GM18519 (cell line): Measurements from ENCODE around the gene EPHA6.
"Not testable (repeated sequence)": the region's sequence is repeated elsewhere in the genome, so short reads cannot be mapped to it uniquely, and the experiment has no call there.

Experiments
- ATAC-seq: cut with Tn5 transposase; IDR thresholded peaks from one replicate; pipeline ENCODE4 v1.9.1; 2021; ENCODE audit warnings: mild to moderate bottlenecking, moderate library complexity; ENCODE audit not compliant: unreplicated experiment, low FRiP score

Gene EPHA6

DNA sequence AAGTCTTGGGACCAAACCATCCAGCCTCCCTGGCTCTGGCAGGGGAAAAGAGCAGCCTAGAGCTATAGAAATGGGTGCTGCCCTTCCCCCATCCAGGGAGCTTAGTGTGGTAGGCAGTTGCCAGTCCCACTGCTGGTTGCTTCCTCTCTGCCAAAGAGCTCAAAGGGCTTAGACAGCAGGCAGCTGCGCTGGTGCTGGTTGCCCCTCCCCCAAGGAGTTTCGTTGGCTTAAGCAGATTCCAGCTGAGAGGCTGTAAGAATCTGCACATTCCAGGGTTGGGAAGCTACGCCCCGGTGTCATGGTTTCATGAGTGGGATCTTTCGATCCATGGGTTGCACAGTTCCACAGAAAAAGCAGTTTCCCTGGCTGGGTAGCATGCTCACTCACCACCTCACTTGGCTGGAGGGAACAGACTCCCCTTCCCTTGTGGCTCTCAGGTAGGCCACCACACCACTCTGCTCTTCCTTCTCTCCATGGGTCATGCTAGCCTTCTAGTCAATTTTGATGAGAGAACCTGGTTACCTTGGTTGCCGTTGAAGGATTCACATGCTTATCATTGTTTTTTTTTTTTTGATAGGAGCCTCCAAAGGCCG lies 195.1 kb downstream of the EPHA6 start:
- no peak for ATAC-seq

DNA sequence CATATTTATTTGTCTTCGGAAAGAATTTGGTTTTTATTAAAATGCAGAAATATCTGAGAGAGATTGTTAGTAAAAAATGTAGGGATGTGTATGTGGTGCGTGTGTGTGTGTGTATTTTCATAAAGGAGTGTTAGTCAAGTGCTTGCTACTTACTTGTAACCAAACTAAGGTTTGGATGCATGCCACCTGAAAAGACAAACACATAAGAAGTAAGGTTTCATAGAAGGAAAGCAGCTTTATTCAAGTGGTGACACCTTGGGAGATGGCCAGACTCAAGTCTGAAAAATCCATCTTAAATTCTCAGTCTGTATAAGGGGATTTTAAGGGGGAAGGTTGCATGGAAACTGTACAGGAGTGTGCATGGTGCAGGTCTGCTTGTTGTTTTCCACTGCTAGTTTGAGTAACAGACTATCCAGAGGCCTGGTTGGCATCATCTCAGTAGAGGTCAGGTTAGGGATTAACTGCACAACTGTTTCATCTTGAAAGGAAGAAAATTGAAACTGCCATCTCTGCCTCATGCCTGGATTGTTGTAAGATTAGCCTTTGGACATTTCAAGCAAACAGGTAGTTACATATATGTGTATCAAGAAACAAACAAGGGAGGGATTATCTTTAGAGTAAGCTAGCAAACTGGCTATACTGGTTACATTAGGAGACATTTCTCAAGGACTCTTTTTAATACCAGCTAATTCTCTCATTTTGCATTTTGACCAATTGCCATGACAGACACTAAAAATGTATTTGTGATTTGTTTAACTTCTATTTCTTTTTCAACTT lies 196.7 kb downstream of the EPHA6 start:
- ATAC-seq, result no peak

DNA sequence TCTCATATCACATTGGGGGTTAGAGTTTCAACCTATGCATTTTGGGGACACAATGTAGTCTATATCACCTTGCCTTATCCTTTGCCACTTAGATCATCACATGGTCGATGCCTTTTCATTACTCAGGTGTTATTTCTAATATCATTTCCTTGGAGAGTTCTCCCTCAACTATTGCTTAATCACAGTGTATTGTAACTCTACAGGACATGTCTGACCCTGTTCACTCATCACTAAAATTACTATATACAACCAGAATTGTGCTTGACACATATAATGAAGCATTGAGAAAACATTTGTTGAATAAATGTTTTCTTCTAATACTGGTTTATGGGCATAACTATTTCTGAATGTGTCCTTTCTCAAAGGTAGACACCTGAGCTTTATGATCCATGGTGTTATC lies 207.4 kb downstream of the EPHA6 start:
- no peak for ATAC-seq

DNA sequence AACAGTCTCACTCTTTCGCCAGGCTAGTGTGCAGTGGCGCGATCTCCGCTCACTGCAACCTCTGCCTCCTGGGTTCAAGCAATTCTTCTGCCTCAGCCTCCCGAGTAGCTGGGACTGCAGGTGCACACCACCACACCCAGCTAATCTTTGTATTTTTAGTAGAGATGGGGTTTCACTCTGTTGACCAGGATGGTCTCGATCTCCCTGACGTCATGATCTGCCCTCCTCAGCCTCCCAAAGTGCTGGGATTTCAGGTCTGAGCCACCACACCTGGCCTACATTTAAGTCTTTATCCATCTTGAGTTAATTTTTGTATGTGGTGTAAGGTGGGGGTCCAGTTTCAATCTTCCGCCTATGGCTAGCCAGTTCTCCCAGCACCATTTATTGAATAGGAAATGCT lies 211.2 kb downstream of the EPHA6 start:
- ATAC-seq, result not testable (repeated sequence)

DNA sequence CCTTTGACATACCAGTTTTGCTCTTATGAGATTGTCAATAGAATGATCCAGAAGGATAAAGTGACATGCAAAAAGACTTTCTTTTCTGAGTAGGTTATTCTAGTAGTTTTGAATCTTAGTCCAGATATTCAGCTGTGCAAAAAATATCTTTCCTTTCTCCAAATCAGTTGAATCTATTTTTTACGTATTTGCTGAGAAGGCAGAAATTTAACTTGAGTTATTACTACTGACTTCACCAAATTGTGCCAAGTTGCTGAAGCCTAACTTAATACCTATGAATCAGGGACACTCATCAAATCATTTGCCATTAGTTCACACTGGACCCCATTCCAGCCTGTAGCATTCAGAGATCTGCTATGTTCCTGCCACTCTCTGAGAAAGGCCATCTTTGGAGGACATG lies 215.6 kb downstream of the EPHA6 start:
- ATAC-seq, result no peak

DNA sequence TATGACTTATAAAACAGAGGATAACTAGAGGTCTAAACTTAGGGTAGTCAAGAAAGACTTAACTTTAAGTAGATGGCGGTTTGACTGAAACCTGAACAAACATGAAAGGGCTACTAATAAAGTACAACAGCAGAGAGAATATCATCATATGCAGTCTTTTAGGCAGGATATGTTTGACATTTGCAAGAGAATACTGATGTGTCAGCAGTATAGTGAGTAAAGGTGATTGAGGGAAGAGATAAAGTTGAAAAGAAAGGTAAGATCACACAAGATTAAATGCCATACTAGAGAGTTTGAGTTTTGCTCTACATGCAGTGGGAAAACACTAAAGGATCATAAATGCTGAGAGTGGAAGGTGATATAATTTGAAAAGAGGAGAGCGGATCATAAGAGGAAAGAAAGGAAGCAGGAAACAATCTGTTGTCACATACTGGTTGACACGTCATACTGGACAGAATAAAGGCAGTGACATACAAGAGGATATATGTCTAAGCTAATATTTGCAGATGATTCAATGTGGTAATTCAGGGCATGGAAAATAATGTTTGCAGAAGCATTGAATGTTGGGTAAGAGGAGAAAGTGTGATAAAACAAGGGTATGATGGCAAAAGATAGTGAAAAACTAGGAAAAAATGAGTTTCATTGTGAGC lies 223.0 kb downstream of the EPHA6 start:
- no peak for ATAC-seq

DNA sequence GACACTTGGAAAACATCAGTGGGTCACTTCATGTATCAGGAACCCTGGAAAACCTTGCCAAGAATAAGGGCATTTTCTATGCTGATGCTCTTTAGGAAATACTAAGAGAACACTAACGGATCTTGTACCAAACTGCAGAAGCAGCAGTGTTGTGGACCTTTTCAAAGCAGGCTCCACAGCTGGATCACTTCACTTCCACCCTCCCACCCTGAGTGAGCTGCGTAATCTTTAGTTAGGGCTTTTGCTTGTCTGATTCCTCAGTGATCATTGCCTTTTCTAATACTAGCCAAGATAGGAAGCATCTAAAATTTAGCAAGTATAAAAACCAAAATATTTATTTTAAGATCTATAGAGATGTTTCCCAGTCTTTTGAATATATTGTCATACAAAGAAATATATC lies 229.0 kb downstream of the EPHA6 start:
- no peak for ATAC-seq

DNA sequence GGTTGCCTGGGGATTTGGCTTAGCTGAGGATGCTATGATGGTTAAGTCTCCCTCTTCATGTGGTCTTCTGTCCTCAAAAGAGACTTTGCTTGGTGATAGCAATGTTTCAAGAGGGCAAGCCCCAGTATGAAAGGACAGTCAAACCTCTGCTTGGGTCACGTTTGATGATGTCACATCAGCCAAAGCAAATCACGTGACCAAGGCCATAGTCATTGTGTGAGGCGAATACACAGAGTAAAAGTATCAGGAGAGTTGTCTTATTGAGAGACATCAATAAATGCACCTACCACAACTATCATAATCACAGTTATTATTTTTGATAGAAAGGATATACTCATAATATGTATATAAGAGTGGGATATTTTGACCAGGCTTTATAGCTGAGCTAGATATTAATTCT lies 243.0 kb downstream of the EPHA6 start:
- ATAC-seq, result no peak

DNA sequence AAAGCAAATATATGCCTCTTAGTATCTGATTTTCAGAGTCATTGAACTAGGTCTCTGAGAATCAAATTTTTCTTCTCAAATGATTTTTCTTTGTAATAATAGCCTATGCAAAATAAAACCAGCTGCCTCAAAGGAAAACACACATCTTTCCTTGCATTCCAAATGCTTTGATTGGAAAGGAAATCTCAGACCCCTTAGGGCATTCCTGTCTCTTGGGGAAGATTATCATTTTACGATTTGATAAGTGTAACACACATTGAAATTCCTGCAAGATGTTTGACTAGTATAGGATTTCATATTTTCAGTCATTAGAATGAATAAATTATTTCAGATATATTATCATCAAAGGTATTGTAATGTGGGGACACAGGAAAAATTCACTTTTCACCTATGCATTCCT lies 244.8 kb downstream of the EPHA6 start:
- no peak for ATAC-seq

DNA sequence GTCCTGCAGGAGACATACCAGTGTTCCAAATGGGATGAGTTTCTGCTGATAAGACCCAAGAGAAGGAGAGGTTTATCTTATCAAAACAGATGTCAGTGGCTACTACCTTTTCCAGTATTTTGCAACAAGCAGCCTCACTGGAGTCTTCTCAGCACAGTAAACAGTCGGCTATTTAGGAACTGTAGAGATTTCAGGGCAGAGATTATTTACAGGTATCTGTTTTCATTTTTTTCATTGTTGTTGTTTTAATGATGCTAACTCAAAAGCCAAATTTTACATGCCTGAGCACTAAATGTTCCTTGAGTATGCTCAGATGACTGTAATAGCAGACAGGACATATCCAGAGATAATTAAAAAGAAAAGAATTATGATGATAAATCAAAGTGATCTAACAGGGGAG lies 252.1 kb downstream of the EPHA6 start:
- ATAC-seq, result no peak

DNA sequence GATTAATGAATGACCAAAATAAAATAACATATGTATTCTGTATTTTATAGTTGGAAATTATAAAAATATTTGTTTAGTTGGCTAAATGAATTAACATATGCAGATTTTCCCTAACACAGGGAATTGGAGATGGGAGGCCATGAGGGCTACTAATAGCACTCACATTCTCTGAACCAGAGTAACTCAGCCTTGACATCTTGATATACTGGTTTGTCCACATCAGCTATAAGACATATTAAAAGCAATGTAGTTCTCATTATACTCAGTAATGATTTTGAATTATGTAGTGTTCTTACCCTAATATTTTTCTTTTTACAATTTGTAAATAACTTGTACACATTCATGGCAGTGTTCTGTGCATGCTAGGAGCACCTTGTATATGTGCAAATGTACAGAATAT lies 255.9 kb downstream of the EPHA6 start:
- no peak for ATAC-seq

DNA sequence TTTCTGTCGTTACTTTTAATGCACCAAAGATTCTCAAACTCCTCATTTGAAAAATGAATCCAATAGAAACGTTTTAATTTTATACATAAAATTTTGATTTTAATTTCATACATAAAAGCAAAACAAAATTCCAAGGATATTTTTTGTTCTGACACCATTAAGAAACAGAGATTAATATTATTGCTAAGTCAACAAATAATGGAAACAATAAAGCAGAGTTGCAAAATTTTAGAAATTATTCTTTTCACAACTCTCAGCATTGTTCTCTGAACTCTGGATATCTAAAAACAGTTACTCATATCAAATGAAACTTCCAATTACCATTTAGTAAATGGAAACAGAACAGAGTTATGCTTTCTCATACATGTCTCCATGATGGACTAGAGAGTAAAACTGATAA lies 260.2 kb downstream of the EPHA6 start:
- no peak for ATAC-seq

DNA sequence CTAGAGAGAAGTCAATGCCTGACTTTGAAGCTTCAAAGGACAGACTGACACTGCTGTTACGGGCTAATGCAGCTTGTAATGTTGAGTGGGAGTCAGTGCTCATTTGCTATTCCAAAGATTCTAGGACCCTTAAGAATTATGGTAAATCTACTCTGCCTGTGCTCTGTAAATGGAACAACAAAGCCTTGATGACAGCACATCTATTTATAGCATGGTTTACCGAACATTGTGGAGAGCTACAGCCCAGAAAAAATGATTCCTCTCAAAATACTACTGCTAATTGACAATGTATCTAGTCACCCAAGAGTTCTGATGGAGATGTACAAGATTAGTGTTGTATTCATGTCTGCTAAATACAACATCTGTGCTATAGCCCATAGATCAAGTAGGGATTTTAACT lies 262.3 kb downstream of the EPHA6 start:
- ATAC-seq, result no peak

DNA sequence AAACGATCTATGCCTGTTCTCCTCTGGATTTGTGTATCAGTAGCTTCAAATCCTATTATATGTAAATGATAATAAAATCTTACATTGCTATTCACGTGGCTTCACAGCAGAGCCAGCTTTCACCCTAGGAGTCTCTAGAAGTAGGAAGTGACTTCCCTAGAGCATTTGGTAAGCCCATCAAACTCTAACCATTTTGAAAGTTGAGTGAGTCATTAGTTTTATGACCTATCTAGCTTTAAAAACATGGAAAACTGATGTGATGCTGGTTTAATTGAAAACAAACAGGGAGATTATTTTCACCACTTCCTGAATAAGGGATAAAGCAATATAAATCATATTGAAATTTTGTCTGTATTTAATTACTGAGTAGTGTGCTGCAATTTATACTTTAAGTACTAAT lies 275.2 kb downstream of the EPHA6 start:
- ATAC-seq, result no peak

DNA sequence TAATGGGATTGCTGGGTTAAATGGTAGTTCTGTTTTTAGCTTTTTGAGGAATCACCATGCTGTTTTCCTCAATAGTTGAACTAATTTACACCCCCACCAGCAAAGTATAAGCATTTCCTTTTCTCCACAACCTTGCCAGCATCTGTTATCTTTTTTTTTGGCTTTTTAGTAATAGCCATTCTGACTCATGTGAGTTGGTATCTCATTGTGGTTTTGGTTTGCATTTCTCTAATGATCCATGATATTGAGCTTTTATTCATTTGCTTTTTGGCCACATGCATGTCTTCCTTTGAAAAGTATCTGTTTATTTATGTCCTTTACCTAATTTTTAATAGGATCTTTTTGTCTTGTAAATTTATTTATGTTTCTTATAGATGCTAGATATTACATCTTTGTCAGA lies 288.2 kb downstream of the EPHA6 start:
- no peak for ATAC-seq

DNA sequence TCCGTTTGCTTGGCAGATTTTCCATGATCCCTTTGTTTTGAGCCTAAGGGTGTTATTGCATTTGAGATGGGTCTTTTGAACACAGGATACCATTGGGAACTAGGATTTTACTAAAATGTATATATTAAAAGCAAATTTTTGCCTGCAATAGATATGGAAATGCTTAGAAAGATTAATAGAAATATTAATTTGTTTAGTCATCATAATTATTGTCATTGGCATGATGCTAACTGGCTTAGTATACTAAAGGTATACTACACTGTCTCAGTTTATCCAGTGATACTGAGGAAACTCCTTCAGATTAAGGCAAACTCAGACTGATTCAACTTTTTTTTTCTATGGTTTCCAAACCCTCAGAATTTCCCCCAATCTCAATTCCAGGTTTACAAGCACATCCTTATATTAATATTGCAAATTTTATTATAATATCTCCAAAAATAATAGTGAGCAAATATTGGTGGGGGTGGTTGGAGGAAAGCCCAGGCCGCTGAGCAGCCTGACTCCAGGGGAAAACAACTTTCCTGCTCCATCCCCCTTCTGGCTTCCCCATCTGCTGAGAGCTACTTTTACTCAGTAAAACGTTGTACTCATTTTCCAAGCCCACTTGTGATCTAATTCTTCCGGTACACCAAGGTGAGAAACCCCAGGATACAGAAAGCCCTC lies 291.7 kb downstream of the EPHA6 start:
- ATAC-seq, result no peak

DNA sequence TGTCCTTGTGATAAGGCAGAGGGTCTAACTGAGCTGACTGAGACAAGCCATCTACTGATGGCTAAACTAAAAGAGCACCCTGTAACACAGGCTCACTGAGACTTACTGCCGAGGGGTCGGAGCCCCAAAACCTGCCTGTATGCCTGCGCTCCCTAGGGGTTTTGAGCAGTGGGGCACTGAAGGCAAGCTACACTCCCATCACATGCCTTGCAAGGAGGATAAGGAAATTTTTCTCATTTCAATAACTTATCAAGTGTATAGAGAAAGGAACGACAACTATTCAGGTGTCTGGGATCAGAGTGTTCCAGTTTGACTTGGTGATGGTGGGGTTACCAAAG lies 292.2 kb downstream of the EPHA6 start:
- no peak for ATAC-seq

DNA sequence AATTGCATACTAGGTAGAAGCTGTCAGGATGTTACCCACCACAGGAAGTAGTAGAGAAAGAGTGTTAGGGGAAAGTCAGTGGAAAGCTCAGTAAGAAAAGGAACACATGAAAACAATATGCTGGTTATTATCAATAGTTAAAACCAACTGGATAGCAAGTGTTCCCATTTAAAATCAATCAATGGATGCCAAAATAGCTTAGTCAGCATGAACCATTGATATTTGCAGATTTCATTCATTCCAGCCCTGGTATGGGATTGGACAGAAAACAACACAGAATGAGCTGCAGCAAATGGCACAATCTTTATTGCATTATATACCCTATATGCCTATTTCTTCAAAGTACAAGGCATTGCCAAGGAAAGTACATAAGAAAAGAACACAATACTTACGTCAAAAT lies 293.7 kb downstream of the EPHA6 start:
- no peak for ATAC-seq

DNA sequence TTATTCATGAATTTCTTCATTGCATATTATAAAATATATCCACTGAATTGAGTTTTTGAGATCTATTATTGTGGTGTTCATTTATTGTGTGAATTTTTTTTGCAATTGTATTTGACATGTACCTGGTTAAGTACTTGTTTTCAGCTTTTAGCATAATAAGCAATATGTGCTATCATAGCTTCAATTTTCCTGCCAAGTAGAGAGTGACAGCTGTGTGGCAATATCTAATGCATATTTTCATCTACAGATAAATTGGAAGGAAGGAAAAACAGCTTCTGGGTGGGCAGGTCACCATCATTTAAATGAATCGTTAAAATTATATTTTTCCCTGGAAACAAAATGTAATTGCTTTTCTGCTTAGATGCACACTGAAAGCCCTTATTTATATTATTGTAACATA lies 296.9 kb downstream of the EPHA6 start:
- no peak for ATAC-seq

DNA sequence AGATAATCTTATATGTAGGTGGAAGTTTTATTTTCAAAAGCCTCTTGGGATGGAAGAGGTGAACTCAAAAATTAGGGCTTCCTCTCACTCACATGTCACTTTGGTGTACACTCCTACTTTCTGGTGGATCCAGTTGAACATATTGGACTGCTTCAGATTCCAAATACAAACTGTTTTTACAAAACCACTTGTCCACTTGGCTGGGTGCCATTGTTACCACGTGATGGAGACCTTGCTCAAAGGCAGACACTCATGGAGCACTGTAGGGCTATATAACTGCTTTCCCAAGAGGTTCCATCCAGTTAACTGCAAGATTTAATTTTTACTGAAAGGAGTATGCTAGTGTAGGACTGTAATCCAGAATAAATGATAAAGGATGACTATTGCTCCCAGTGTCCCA lies 307.0 kb downstream of the EPHA6 start:
- ATAC-seq, result no peak

DNA sequence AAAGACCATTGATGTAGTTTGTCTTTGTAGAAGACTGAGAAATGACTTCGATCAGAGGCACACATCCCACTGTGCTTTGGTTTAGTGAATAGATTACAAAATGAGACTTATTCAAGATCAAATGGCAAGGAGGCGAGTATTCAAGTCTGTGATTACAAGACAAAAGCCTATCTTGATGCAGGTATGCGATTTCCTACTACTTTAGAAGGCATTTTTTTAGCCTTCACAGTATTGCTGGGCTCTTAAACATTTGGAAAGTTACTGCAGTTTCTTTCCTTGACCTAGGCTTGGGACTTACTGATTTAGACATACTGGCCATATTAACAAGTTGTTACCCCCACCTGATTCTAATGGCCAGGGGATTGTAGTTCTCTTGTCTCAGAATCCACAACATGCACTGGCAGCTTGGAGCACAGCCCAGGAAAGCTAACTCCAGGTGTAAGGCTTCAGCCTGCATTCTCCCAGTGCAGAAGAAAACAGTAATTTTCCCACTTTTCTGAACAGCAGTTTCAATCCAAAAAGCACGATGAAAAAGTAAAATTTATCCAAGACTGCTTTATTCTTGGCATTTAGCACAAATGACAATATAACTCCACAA lies 311.6 kb downstream of the EPHA6 start:
- no peak for ATAC-seq
